ENCODE results near the gene NDFIP1.
"Not testable (repeated sequence)": the region's sequence is repeated elsewhere in the genome, so short reads cannot be mapped to it uniquely, and the experiment has no call there.

Gene NDFIP1

DNA sequence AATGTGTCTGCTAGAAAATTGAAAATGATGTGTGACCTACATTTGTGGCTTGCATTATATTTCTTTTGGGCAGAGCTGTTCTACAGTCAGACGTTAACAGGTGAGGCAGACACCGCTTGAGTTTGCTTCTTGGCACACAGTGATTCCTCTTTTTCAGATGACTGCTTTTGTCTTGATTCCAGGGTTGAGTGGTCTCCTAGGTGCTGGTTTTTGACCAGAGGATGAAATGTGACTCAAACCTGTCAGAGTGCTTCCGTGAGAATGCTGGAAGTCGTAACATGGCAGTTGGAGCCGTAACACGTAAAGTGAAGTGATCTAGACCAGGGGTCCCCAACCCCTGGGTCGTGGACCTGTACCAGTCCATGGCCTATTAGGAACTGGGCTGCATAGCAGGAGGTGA is 28.3 kb upstream of the NDFIP1 start:
- TF ChIP-seq, protein P1, sequence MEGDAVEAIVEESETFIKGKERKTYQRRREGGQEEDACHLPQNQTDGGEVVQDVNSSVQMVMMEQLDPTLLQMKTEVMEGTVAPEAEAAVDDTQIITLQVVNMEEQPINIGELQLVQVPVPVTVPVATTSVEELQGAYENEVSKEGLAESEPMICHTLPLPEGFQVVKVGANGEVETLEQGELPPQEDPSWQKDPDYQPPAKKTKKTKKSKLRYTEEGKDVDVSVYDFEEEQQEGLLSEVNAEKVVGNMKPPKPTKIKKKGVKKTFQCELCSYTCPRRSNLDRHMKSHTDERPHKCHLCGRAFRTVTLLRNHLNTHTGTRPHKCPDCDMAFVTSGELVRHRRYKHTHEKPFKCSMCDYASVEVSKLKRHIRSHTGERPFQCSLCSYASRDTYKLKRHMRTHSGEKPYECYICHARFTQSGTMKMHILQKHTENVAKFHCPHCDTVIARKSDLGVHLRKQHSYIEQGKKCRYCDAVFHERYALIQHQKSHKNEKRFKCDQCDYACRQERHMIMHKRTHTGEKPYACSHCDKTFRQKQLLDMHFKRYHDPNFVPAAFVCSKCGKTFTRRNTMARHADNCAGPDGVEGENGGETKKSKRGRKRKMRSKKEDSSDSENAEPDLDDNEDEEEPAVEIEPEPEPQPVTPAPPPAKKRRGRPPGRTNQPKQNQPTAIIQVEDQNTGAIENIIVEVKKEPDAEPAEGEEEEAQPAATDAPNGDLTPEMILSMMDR (conservative IDR thresholded peaks at IDR 0.05): no peak
- H3K27ac ChIP-seq: no peak overlapping the region

DNA sequence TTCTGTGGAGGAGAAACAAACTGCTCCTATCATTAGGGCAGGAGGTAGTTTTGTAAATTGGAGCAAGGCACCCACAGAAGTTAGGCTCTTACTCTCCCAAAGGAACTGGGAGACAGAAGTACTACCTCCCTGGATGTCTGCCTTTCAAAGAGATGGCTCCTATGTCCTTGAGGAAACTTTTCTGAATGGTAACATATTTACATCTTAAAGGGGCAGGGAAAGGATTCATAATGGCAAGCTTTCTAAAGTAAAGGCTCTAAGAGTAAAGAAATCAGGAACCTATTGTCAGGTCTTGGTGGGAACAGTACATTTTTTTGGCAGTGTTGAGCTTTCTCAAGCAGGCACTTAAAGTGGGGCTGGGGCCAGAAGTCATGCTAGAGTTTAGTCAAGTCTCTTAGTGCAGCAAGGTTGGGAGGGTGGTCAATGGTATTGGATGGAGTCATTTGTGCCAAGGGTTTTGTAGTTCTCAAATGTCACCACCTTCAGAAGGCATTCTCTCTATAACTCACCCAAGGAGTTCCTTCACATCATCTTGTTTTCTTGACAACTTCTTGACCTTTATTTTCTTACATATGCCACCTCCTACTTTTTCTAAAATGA is 26.3 kb upstream of the NDFIP1 start:
- TF ChIP-seq, protein P1 (conservative IDR thresholded peaks at IDR 0.05): no peak
- H3K27ac ChIP-seq: no peak overlapping the region

DNA sequence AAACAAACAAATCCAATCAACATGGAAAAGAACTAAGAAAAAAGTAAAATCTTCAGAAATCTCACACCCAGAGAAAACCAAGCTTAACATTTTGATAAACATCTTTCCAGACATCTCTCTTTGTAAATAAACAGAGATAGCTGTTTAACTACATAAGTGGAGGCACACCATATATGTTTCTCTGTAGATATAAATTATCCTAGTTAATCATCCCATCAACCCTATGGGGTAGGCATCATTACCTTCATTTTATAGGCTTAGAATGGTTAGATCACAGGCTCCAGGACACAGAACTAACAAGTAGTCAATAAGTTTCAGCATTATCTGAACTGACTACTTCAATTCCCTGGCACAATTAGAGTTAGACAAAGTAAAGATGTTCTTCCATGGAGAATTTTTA is 22.4 kb upstream of the NDFIP1 start:
- no peak overlapping the region for H3K27ac ChIP-seq
- TF ChIP-seq, protein P1 (conservative IDR thresholded peaks at IDR 0.05): no peak

- no peak overlapping the region for H3K27ac ChIP-seq
- TF ChIP-seq, protein P1 (conservative IDR thresholded peaks at IDR 0.05): no peak
These were observed 21.9 kb upstream of the NDFIP1 start for GRCh38 chr5:142086679-142087078.

DNA sequence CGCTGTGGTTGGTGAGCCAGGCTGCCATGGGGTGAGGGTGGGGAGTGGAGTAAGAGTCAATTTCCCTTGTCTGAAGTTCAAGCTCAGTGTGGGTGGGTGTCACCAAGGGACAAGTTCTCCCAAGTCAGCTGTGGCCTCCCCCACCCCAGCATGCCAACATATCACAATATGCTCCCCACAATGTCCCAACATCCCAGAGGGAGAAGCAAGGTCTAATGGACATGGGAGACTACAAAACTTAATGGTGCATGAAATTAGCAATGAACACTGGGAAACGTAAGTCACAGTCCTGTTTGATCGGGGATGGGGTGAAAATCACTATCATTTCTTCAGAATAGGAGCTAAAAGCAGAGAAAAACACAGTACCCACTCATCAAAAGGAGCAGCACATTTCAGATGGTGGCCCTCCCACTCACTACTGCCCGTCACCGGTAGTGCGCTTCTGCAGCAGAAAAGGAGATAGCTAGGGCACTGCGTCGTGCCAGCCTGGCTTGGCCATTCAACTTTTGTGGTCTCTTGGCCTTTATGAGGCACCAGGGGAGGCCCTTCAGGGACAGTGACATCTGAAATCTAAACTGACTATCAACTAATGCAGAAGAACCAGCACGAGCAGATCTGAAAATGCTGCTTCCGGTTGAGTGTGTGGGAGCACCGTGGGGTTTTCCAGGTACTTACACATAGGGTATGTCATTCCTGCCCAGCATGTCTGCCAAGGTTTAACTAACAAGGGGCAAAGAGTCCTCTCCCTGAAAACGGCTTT is 20.5 kb upstream of the NDFIP1 start:
- H3K27ac ChIP-seq: no peak overlapping the region
- TF ChIP-seq, protein P1 (conservative IDR thresholded peaks at IDR 0.05): no peak

DNA sequence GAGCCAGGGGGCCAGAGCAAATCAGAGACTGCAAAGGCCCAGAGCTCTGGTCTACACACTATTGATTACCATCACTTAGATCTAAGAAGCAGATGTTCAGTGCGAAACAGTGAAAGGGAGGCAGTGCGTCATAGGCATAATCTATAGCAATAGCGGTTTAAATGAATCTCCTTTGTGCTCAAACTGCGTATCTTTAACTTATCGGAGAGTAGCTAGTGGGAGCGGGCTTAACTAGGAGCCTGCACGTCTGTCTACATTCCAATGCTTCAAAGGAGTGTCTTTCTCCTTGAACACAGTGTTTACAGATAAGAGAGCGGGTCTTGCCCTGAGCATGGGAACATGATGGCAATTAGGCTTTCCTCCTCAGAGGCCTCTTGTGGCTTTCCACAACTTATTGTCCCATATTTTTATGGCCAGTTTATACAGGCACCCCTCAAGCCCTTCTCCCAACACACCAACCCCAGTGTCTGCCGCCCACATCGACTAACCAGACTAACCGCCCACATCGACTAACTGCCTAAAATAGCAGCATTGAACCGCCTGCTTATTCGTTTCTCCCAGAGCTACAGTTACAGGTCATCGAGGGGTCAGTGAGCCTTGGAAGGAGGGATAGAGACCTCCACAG is 19.6 kb upstream of the NDFIP1 start:
- H3K27ac ChIP-seq: not testable (repeated sequence)

GRCh38 chr5:142091012-142091411 is 17.6 kb upstream of the NDFIP1 start:
- H3K27ac ChIP-seq: no peak overlapping the region
- TF ChIP-seq, protein P1 (conservative IDR thresholded peaks at IDR 0.05): no peak

DNA sequence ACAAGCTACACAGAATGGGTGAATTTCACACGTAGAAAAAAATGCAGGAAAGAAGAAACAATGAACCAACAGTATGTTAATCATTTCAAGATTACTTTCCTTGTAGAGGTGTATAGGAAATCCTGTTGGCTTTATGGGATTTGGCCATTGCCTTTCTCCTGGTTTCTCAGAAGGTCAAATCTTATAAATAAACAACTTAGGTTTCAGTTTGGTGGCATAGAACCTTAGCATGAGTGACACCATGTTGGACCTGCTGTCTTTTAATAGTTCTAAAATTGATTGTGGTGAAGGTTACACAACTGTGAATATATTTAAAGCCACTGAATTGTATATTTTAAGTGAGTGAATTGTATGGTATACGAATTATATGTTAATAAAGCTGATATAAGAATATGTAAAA is 16.7 kb upstream of the NDFIP1 start:
- TF ChIP-seq, protein P1 (conservative IDR thresholded peaks at IDR 0.05): no peak
- H3K27ac ChIP-seq: no peak overlapping the region

Data from VCaP (cell line).